Panc1 (cell line): ENCODE results near the gene AUNIP. TPM values are rescaled to one million over a fixed set of nuclear protein-coding genes. Genes with fewer than 3 reads are reported as not detected.
A peak's percentile ranks its signal among the peaks of the same experiment; 100 is the strongest.

Experiments
- ATAC-seq: fragments of 200-7000 bp; cut with Tn5 transposase; 2 replicates; pipeline ENCODE4 v1.9.1; 2020; ENCODE audit warnings: mild to moderate bottlenecking, moderate library complexity
- BruUV-seq: library from RNA; stranded (reverse); fragments of 400-500 nt; replicated peaks from 2 replicates; lab custom pipeline; 2021; lab: Mats Ljungman, UMichigan
- CTCF ChIA-PET: fragments of 300-600 bp; sonication (Branson Sonifier 250); formaldehyde crosslinking; loops from one replicate; lab custom pipeline; 2022; ENCODE audit warnings: antibody characterized with exemption; lab: Charles Lee
- POLR2A ChIA-PET: fragments of 300-600 bp; sonication (Branson Sonifier 250); formaldehyde crosslinking; loops from one replicate; lab custom pipeline; 2022; ENCODE audit warnings: antibody characterized with exemption; lab: Charles Lee
- DNase-seq: peaks from one replicate; pipeline ENCODE4 v3.0.0-alpha.2; 2010; ENCODE audit warnings: low read depth, low spot score
- H3K27ac ChIP-seq: 2 replicates; pipeline ENCODE4 v1.5.1; 2011; ENCODE audit warnings: mild to moderate bottlenecking, low read length, inconsistent platforms
- H3K27me3 ChIP-seq: fragments of 200-500 bp; sonication (Bioruptor generic); 2 replicates; pipeline ENCODE4 v1.6.0; 2014; ENCODE audit warnings: low read length, inconsistent platforms; ENCODE audit not compliant: control insufficient read depth, insufficient read depth
- H3K36me3 ChIP-seq: fragments of 200-500 bp; sonication (Bioruptor generic); 2 replicates; pipeline ENCODE4 v1.5.1; 2014; ENCODE audit warnings: inconsistent platforms, mild to moderate bottlenecking, low read length, moderate library complexity; ENCODE audit not compliant: control insufficient read depth, insufficient read depth
- H3K4me1 ChIP-seq: 2 replicates; pipeline ENCODE4 v1.5.1; 2011; ENCODE audit warnings: inconsistent platforms, mild to moderate bottlenecking, low read length, moderate library complexity; ENCODE audit not compliant: control insufficient read depth, insufficient read depth
- H3K4me3 ChIP-seq, 2 experiments: 2 replicates each; pipeline ENCODE4 v1.5.1; 2011 to 2012; ENCODE audit warnings: low read depth in 2 of 2, low read length in 2 of 2, mild to moderate bottlenecking in 2 of 2, inconsistent platforms in 1 of 2, moderate library complexity in 1 of 2
- H3K9me3 ChIP-seq: fragments of 200-500 bp; sonication (Bioruptor generic); 2 replicates; pipeline ENCODE4 v1.5.1; 2014; ENCODE audit warnings: low read depth, mild to moderate bottlenecking, inconsistent platforms, low read length, moderate library complexity; ENCODE audit not compliant: control insufficient read depth, insufficient read depth
- CTCF ChIP-seq: fragments of 450-650 bp; IDR thresholded peaks from 2 replicates; pipeline ENCODE4 v1.5.1; 2017; ENCODE audit warnings: mild to moderate bottlenecking
- POLR2AphosphoS5 ChIP-seq: IDR thresholded peaks from 2 replicates; pipeline ENCODE4 v1.6.1; 2012; ENCODE audit warnings: mild to moderate bottlenecking, low read depth, low read length, moderate library complexity
- SIN3A ChIP-seq: IDR thresholded peaks from 2 replicates; pipeline ENCODE4 v1.6.1; 2012; ENCODE audit warnings: low read depth, mild to moderate bottlenecking, low read length, moderate library complexity, borderline replicate concordance; ENCODE audit not compliant: insufficient read depth
- TCF7L2 ChIP-seq: IDR thresholded peaks from 2 replicates; pipeline ENCODE4 v1.6.1; 2011; ENCODE audit warnings: mild to moderate bottlenecking, low read depth, low read length, inconsistent platforms
- in situ Hi-C: cut with HindIII; loops from 2 replicates; pipeline ENCODE4 v1.10.0; 2016; ENCODE audit warnings: low sequenced_read_pairs, low pct_unique_long_range_greater_than_20kb
- intact Hi-C: fragments of 100-400 bp; cut with micrococcal nuclease; formaldehyde crosslinking; loops from one replicate; pipeline ENCODE4 v1.10.0; 2022; ENCODE audit not compliant: unreplicated experiment
- total RNA-seq: library from RNA; stranded (reverse); gene quantifications from one replicate; pipeline ENCODE4 v1.2.1, GENCODE V29; 2021; ENCODE audit not compliant: unreplicated experiment
- TF ChIP-seq, protein P1 (sequence below), 2 experiments: IDR thresholded peaks; 2 replicates each; pipeline ENCODE4 v1.6.1; 2011 to 2012; ENCODE audit warnings: low read depth in 2 of 2, control low read depth in 1 of 2, low read length in 1 of 2, mild to moderate bottlenecking in 1 of 2, moderate library complexity in 1 of 2; ENCODE audit not compliant: insufficient read depth in 1 of 2

The AUNIP gene
- total RNA-seq, 1 experiment from 2014 or later = 12.2 TPM

DNA sequence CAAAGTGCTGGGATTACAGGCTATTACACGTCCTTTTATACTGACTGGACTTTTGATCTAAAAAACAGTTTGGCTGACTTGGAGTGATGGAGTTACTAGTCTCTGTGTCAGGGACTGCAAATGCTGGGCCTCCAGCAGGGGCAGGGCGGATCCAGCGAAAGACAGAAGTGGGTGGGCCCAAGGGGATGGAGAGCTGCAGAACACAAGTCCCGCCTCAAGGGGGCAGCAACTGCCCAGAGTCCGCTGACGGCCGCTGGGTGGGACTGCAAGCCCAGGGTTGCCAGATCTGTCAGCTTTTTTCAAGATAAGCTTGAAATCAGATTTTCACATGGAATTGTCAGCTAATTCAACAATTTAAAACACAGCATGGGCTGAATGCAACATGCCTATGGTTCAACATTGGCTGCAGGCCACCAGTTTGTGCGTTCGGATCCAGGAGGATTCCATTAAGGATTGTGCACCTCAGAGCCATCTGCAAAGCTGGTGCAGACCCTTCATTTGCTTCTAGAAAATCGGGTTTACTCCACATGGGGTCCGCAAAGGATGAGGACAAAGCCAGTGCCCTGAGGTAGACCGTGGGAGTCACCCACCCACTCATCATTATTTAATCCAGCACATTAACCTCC, 36.2 kb upstream of the AUNIP start:
- H3K9me3 ChIP-seq = no peaks in the 10 kb centered on the region
- POLR2A ChIA-PET = interaction anchor here (0.6 to 0.7 kb wide), 2 partner anchors 73 to 100 kb away, joined by 4 to 14 read pairs; no protein-coding TSS in a partner anchor
- peak; percentile 98 for TF ChIP-seq CTCF
- peak; percentile 59; the same call in 1 of the 2 replicates for TF ChIP-seq POLR2AphosphoS5
- TF ChIP-seq, protein P1, sequence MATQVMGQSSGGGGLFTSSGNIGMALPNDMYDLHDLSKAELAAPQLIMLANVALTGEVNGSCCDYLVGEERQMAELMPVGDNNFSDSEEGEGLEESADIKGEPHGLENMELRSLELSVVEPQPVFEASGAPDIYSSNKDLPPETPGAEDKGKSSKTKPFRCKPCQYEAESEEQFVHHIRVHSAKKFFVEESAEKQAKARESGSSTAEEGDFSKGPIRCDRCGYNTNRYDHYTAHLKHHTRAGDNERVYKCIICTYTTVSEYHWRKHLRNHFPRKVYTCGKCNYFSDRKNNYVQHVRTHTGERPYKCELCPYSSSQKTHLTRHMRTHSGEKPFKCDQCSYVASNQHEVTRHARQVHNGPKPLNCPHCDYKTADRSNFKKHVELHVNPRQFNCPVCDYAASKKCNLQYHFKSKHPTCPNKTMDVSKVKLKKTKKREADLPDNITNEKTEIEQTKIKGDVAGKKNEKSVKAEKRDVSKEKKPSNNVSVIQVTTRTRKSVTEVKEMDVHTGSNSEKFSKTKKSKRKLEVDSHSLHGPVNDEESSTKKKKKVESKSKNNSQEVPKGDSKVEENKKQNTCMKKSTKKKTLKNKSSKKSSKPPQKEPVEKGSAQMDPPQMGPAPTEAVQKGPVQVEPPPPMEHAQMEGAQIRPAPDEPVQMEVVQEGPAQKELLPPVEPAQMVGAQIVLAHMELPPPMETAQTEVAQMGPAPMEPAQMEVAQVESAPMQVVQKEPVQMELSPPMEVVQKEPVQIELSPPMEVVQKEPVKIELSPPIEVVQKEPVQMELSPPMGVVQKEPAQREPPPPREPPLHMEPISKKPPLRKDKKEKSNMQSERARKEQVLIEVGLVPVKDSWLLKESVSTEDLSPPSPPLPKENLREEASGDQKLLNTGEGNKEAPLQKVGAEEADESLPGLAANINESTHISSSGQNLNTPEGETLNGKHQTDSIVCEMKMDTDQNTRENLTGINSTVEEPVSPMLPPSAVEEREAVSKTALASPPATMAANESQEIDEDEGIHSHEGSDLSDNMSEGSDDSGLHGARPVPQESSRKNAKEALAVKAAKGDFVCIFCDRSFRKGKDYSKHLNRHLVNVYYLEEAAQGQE (IDR thresholded peaks at IDR 0.05; ENCODE audit: insufficient read depth in 1 of 2, low read depth in 2 of 2, low read length in 1 of 2) = no peak
- peak overlapping the region; percentile 74 for H3K27ac ChIP-seq
- in situ Hi-C loops = loop anchor here (5.0 kb wide), 1 partner anchor 102 kb away; the partner anchor contains the start of gene PAFAH2
- CTCF ChIA-PET = interaction anchor here (0.6 to 4.2 kb wide), 11 partner anchors 10 to 1185 kb away, joined by 3 to 56 read pairs (median 4); partner anchors contain the start of genes PAFAH2 and STMN1
- no TSS peak for BruUV-seq
- H3K36me3 ChIP-seq = peaks cover 14% of the 10 kb centered on the region
- intact Hi-C loops = loop anchor here (1.0 kb wide), 1 partner anchor 103 kb away; the partner anchor contains the start of gene PAFAH2
- ATAC-seq (peak; percentile 81), DNase-seq (peak; percentile 64)
- H3K27me3 ChIP-seq = no peaks in the 10 kb centered on the region
- peaks cover 47% of the 10 kb centered on the region for H3K4me1 ChIP-seq
- no peak overlapping the region for H3K4me3 ChIP-seq

- H3K4me1 ChIP-seq = peaks cover 64% of the 10 kb centered on the region
- in situ Hi-C loops = no loop called here
- no TSS peak for BruUV-seq
Measured at GRCh38 chr1:25893116-25893515, 33.9 kb upstream of the AUNIP start.

More at GRCh38 chr1:25893116-25893515, 33.9 kb upstream of the AUNIP start:
- ATAC-seq (no peak), DNase-seq (no peak)
- Histone ChIP-seq H3K36me3 (no peaks in the 10 kb centered on the region; the same call in 1 of the 2 replicates), H3K9me3 (no peaks in the 10 kb centered on the region), H3K27ac (peak overlapping the region; percentile 93), H3K4me3 (no peak overlapping the region), H3K27me3 (no peaks in the 10 kb centered on the region)
- intact Hi-C loops = no loop called here
- ChIA-PET CTCF (interaction anchor here (1.2 kb wide), 1 partner anchor 11 kb away, joined by 3 read pairs; no protein-coding TSS in a partner anchor), POLR2A (interaction anchor here (0.7 to 0.9 kb wide), 3 partner anchors 105 to 180 kb away, joined by 3 read pairs; partner anchors contain the start of gene PAFAH2)
- TF ChIP-seq, protein P1 (IDR thresholded peaks at IDR 0.05; ENCODE audit: insufficient read depth in 1 of 2, low read depth in 2 of 2, low read length in 1 of 2) = no peak
- TF ChIP-seq SIN3A (no peak), TCF7L2 (no peak)
